Measurements from ENCODE around the gene ARHGAP24. TPM values are rescaled to one million over a fixed set of nuclear protein-coding genes. Genes with fewer than 3 reads are reported as not detected.
A peak's percentile ranks its signal among the peaks of the same experiment; 100 is the strongest.

ARHGAP24 gene
- total RNA-seq, 1 donor from 2014 or later, result 1.5 TPM

GRCh38 chr4:85681221-85681657 lies 206.3 kb downstream of the ARHGAP24 start:
- H3K36me3 Mint-ChIP-seq (ENCODE audit: low read depth), result no peaks in the 10 kb centered on the region
- no peak overlapping the region for H3K27ac Mint-ChIP-seq (ENCODE audit: unreplicated experiment)
- DNase-seq (ENCODE audit: low read depth, low spot score), result no peak
- H3K4me1 Mint-ChIP-seq, result peaks cover 8% of the 10 kb centered on the region
- H3K27me3 Mint-ChIP-seq (ENCODE audit: low read depth), result no peaks in the 10 kb centered on the region
- H3K4me3 Mint-ChIP-seq, result no peak overlapping the region
- no peak for TF ChIP-seq CTCF (conservative IDR thresholded peaks at IDR 0.05)
- no peaks in the 10 kb centered on the region for H3K9me3 Mint-ChIP-seq

- Mint-ChIP-seq H3K4me3 (no peak overlapping the region), H3K9me3 (no peaks in the 10 kb centered on the region), H3K4me1 (peaks cover 8% of the 10 kb centered on the region), H3K27me3 (ENCODE audit: low read depth) (no peaks in the 10 kb centered on the region), H3K27ac (ENCODE audit: unreplicated experiment) (no peak overlapping the region), H3K36me3 (ENCODE audit: low read depth) (no peaks in the 10 kb centered on the region)
- no peak for DNase-seq (ENCODE audit: low read depth, low spot score)
- TF ChIP-seq CTCF (conservative IDR thresholded peaks at IDR 0.05), result no peak
Measured at GRCh38 chr4:85681921-85682320, 207.0 kb downstream of the ARHGAP24 start.

- H3K4me1 Mint-ChIP-seq, result peaks cover 8% of the 10 kb centered on the region
- no peaks in the 10 kb centered on the region for H3K9me3 Mint-ChIP-seq
- H3K4me3 Mint-ChIP-seq, result no peak overlapping the region
- no peak for DNase-seq (ENCODE audit: low read depth, low spot score)
- no peaks in the 10 kb centered on the region for H3K27me3 Mint-ChIP-seq (ENCODE audit: low read depth)
- H3K27ac Mint-ChIP-seq (ENCODE audit: unreplicated experiment), result no peak overlapping the region
- TF ChIP-seq CTCF (conservative IDR thresholded peaks at IDR 0.05), result no peak
- no peaks in the 10 kb centered on the region for H3K36me3 Mint-ChIP-seq (ENCODE audit: low read depth)
Measured at GRCh38 chr4:85682391-85682790, 207.4 kb downstream of the ARHGAP24 start.

- H3K27ac Mint-ChIP-seq (ENCODE audit: unreplicated experiment), result no peak overlapping the region
- H3K27me3 Mint-ChIP-seq (ENCODE audit: low read depth), result no peaks in the 10 kb centered on the region
- H3K36me3 Mint-ChIP-seq (ENCODE audit: low read depth), result no peaks in the 10 kb centered on the region
- H3K4me3 Mint-ChIP-seq, result no peak overlapping the region
- no peak for TF ChIP-seq CTCF (conservative IDR thresholded peaks at IDR 0.05)
- peaks cover 1% of the 10 kb centered on the region for H3K9me3 Mint-ChIP-seq
- peaks cover 8% of the 10 kb centered on the region for H3K4me1 Mint-ChIP-seq
- no peak for DNase-seq (ENCODE audit: low read depth, low spot score)
Measured at GRCh38 chr4:85684676-85685075, 209.7 kb downstream of the ARHGAP24 start.

- no peaks in the 10 kb centered on the region for H3K27me3 Mint-ChIP-seq (ENCODE audit: low read depth)
- peaks cover 5% of the 10 kb centered on the region for H3K4me1 Mint-ChIP-seq
- H3K36me3 Mint-ChIP-seq (ENCODE audit: low read depth), result no peaks in the 10 kb centered on the region
- TF ChIP-seq CTCF (conservative IDR thresholded peaks at IDR 0.05), result peak; percentile 20
- no peak for DNase-seq (ENCODE audit: low read depth, low spot score)
- peaks cover 7% of the 10 kb centered on the region for H3K9me3 Mint-ChIP-seq
- no peak overlapping the region for H3K4me3 Mint-ChIP-seq
- no peak overlapping the region for H3K27ac Mint-ChIP-seq (ENCODE audit: unreplicated experiment)
Measured at GRCh38 chr4:85686398-85686797, 211.4 kb downstream of the ARHGAP24 start.

Measured in neural crest cell (in vitro differentiated cells).